HG03280 (cell line): ENCODE measurements around the gene NPW.

Experiments used
- ATAC-seq: cut with Tn5 transposase; IDR thresholded peaks from one replicate; pipeline ENCODE4 v1.9.1; 2021; ENCODE audit warnings: mild to moderate bottlenecking, moderate library complexity; ENCODE audit not compliant: unreplicated experiment

The NPW gene

DNA sequence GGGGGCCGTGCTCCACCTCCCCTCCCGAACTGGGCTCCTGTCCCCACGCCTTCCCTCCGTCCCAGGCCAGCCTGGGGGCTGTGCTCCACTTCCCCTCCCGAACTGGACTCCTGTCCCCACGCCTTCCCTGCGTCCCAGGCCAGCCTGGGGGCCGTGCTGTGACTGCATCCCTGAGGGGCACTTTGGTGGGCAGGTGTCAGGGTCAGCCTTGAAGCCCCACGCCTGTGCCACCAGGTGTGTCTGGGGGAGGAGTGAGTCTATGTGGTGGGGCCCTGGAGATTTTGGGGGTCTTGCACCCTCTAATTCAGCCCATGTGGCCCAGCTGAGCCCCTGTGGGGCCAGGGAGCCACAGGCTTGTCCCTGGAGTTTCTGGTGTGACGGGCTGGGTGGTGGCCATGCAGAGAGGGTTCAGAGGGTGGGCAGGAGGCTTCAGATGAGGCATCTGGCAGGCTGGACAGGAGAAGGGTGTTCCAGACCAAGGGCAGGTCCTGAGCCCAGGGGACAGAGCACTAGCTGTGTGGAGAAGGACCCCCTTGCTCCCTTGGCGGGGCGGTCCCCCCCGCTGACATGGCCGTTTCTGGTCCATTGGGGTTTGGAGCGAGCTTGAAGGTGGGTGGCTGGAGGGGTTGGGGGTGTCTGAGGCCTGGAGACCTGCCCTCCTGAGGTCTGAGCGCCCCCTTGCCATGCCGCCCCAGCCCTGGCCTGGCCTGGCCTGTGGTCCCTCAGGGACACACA is 15.3 kb downstream of the NPW start:
- ATAC-seq, result no peak

- no peak for ATAC-seq
These were observed 16.0 kb downstream of the NPW start for GRCh38 chr16:2035431-2036199.

DNA sequence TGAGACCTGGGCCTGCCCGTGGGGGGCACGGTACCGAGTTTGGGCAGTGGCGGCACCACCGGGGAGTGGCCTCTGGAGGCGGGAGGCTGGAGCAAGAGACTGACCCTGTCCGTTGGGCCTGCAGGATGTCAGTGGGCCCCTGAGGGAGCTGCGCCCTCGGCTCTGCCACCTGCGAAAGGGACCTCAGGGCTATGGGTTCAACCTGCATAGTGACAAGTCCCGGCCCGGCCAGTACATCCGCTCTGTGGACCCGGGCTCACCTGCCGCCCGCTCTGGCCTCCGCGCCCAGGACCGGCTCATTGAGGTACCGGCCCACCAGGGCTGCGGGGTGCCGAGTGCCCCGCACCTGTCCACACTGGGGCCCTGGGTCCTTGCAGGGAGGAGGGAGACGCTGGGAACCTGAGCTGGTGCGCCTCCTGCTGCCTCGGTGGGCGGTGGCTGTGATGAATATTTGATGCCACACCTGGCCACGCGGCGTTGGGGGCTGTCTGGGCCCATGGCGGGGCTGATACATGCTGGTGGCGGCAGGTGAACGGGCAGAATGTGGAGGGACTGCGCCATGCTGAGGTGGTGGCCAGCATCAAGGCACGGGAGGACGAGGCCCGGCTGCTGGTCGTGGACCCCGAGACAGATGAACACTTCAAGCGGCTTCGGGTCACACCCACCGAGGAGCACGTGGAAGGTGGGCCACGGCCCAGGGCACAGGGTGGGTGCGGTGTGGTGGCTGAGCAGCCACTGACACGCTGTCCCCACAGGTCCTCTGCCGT is 16.8 kb downstream of the NPW start:
- ATAC-seq, result no peak

DNA sequence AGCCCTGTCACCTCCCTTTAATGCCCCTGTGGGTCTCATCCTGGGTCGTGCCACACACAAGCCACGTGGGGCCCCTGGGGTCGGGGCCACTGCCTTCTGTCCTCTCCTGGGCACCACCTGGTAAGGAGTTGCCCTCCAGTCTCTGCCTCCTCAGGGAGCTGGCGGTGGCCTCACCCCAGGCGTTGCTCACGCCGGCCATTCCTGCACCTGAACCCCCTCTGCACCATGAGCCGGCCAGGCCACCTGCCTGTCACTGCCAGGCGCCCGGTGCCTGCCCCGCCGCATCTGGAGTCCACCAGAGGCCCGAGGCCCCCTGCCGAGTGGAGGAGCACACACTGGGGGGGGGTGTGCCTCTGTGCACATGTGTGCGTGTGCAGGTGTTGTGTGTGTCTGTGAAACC is 17.5 kb downstream of the NPW start:
- ATAC-seq, result no peak

DNA sequence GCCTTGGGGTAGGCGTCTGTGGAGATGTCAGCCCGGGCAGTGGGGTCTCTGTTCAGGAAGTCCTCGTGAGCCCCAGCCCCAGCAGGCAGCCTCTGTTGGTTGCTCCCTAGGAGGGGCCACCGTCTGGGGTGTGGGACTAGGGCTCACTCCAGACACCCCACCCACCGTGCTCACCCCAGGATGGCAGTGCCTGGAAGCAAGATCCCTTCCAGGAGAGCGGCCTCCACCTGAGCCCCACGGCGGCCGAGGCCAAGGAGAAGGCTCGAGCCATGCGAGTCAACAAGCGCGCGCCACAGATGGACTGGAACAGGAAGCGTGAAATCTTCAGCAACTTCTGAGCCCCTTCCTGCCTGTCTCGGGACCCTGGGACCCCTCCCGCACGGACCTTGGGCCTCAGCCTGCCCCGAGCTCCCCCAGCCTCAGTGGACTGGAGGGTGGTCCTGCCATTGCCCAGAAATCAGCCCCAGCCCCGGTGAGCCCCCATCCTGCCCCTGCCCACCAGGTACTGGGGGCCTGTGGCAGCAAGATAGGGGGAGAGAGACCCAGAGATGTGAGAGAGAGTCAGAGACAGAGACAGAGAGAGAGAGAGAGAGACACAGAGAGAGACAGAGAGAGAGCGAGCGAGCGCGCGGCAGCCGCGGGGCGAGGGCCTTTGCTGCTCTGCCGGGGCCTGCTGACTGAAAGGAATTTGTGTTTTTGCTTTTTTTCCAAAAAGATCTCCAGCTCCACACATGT is 18.2 kb downstream of the NPW start:
- ATAC-seq, result no peak

DNA sequence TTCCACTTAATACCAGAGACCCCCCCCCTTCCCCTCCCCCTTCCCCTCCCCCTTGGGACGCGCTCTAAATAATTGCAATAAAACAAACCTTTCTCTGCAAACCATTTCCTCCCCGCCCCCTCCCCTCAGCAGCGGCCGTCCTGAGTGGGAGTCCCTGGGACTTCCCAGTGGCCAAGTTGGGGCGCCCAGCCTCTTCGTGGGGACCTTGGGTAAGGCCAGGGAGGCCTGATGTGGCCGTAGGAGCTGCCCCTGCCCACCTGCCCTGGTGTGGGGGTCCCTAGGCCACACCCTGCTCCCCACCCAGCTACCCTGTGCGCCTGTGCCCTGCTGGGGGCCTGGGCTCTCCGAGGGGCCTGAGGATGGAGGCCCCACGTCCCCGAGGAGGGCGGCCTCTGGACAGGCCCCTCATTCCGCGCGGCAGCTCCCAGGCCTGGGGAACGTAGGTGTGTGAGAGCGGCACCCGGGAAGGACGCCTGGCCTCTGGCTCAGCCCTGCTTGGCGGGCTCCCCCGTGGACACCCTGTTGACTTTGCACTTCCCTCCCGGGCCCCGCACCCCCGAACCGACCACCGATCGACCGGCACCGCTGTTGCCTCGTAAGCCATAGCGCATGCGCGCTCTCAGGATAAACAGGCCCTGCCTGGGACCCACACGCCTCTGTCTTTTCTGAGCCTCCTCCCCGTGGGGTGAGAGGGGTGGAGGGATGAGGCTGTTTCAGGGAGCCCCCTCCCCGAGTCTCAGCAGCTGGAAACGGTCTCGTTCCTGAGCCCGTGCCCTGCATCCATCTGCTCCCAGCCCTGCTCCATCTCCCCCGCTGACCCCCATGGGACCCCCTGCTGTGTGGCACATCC is 19.0 kb downstream of the NPW start:
- ATAC-seq, result no peak

DNA sequence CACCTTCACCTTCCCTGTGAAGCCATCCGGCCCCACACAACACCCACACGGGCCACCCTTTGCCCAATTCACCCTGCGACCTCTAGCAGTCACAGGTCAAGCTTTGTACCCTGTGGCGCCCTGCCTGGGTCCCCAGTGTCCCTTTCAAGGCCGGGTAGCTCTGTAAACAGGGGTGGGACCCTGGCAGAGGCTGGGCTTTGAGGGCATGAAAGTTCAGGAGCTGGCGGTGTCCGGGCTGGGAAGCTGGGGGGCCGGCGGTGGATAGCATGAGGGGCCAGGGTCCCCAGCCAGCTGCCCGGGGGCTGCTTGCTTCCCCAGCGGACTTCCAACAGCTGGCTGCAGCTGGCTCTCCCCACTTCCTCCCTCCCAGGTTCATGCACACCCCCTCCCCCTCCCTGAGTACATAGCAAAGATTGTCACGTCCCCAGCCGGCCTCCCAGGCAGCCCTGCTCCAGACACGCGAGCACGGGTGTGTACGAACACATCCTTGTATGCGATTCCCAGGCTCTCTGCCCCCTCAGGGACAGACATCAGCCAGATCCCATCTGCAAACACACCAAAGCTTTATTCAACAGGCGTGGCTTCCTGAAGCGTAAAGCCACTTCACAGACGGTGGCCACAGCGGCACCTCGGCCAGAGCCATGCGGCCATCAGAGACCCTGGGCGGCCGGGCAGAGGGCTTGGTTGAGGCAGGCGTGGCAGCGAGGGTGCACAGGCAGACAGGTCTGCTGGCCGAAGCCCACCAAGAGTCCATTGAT is 19.9 kb downstream of the NPW start:
- ATAC-seq, result no peak

DNA sequence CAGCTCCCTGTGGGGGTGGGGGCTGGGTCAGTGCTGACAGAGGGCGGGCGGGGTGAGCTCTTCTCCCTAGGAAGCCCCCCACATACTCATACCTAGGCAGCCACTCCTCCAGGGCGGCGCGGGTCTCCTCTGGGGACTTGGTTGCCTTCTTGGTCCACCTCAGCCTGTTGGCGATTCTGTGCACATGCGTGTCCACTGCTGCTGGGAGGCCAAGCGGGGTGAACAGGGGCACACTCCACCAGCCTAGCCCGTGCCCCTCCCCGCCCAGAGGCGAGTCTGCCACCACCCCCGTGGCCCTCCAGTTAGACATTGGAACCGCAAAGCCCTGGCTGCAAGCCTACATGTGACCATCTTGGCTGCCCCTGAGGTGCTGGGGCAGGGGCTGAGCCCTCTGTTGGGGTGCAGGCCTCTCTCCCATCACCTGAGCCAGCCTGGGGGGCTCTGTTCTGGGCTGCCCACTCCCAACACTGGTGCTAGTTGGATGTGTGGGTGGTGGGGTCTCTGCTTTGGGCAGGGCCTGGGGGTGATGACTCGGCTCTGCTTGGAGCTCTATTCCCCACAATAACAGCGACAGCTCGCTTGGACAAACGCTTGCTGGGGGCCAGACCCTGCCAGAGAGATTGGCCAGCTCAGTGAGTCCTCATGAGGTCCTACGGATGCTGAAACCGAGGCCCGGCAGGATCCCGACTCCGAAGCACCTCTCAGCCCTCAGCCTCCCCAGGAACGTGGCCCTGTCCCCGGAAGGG is 20.6 kb downstream of the NPW start:
- ATAC-seq, result no peak

DNA sequence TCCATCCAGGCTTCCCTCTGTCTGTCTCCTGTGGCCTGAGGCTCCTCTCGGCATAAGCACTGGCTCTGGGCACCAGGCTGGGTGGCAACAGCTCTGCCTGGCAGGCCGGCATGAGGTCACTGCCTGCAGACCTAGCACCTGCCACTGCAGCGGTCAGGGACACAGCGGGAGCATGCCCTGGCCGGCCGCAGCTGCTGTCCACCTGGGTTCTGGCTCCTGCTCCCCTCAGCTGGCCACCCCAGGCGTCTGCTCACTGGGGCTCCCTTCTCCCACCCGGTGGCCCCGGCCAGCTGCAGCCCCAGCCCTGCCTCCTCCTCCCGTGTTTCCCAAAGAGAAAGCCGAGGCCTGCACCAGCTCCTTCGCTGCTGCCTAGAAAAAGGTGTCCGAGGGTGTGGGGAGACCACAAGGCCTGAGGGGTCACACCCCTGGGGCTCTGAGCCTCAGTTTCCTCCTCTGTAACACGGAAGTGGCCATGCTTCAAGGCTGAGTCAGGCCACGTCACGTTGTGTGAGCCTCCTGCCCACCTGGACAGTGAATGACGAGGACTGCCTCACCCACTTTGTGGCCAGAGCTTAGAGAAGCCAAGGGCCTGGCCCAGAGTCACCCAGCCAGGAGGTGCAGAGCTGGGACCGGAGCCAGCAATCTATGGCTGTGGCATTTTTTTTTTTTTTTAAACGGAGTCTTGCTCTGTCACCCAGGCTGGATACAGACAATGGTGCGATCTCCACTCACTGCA is 21.4 kb downstream of the NPW start:
- ATAC-seq, result no peak

DNA sequence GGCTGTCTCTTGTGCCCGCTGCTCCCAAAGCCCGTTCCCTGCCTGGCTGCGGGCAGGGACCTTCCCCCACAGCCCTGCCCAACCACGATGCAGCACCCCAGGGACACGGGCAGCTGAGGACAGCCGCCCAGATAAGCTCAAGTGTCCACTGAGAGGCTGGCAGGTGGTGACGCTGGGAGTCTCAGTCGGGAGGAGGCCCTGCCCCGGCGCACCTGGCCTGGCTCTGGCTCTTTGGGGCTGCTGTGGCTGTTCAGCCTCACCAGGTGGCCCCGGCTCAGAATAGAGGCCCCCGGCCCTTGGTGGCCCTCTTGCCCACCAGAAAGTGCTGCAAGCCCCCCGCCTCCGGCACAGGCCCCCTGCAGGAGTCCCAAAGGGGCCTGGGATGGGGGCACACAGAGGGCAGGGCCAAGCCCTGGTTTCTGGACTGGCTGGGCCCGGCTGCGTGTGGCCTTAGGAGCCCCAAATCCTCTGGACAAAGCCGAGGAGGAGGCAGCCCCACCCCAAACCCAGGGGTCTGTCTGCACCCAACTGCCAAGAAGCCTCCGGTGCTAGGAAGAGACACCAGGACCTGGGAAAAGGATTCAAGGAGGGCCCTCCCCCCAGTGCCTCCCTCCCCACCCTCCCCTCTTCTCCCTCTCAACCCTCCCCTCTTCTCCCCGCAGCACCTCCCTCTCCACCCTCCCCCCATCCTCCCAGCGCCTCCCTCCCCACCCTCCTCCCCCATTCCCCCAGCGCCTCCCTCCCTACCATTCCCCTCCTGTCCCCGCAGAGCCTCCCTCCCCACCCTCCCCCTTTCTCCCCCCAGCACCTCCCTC is 22.8 kb downstream of the NPW start:
- no peak for ATAC-seq

DNA sequence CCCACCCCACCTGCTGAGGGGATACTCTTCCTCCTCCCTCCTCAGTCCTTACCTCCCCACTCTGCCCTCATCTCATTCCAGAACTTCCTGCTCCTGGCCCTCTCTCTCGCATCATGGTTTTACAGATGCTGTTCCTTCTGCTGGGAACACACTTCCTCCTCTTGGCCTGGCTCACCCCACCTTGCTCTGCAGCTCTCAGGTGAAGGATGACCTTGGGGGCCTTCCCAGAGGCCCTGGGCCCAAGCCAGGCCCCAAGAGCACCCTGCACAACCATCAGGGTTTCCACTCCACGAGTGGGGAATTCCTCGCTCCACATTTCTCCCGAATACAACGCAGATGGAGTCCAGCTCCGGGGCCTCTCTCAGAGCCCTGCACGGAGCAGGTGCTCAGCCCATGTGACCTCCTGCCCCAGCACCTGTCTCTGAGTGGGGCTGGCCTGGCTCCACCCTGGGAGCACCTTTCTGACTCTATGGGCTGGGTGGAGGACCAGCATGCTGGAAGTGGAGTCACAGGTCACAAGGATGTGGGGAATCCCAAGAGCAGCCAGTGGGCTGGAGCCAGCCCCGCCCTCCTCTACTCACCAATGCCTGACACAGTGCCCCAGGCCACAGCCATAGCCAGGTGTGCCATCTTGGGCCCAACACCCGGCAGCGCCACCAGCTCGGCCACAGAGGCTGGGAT is 23.5 kb downstream of the NPW start:
- ATAC-seq, result no peak

DNA sequence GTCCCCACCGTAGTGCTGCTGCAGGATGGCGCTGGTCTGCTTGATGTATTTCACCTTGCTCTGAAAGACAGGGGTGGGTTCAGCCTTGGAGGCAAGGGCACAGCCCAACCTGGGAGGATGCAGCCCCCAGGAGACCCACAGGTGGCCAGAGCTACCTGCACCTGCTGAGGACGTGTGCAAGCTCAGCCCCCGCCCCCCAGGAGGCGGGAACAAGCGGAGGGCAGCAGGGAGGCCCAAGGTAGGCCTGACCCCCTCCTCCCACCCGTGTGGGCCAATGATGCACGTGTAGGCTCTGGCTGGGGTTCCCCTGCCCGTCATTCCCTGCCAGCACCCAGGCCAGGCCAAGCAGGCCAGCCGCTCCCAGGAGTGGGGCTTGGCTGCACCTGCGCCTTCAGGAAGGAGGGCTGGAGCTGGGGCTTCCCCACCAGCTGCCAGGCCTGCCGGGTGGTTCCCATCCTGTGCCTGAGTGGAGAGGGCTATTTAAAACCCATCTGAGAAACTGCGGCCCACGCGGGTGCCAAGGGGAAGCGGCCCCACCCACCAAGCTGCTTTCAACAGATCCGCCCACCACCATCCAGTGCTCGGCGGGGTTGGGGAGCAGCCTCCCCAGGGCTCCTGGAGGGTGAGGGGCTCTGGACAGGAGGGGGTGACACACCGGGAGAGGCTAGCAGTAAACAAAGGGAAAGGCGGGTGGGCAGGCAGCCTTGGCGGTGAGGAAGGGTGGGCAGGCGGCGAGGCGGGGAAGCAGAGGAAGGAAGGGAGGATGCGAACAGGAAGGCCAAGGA is 24.3 kb downstream of the NPW start:
- ATAC-seq, result no peak

- no peak for ATAC-seq
These were observed 25.0 kb downstream of the NPW start for GRCh38 chr16:2044541-2044940.

DNA sequence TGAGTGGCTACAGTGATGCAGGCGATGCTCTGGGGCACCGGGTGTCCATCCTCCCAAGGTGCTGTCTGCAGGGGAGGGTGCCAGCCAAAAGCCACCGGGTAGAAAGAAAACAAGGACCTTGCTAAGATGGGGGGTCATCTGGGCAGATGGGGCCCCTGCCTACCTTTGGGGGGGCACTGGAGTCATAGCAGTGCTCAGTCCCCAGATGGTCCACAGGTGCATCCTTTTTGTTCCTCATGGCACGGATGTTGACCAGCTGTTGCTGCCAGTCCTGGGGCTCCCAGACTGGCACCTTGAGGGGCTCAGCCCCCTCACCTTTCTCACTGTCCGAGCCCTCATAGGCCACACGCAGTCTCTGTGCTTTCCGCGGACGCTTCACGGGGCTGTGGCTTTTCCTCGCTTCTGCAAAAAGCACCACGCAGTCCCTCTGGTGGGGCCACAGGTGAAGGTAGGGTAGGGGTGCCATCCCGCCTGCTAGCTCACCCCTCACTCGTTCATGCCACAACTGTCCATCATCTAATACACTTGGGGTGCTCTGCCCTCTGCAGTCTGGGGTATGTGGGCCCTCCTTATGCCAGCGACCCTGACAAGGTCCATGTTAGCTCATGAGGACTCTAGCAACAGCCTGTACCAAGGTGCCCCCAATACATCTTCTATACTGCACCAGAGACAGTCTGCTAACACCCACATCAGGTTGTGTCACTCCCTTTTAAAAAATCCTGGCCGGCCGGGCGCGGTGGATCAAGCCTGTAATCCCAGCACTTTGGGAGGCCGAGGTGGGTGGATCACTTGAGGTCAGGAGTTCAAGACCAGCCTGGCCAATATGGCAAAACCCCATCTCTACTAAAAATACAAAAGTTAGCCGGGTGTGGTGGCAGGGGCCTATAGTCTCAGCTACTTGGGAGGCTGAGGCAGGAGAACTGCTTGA is 26.6 kb downstream of the NPW start:
- ATAC-seq, result no peak

- no peak for ATAC-seq
These were observed 27.3 kb downstream of the NPW start for GRCh38 chr16:2046893-2047329.
